ENCODE results near the gene CNTN5.

GRCh38 chr11:100203789-100204188 is 1183.0 kb downstream of the CNTN5 start:
- TF ChIP-seq EZH2phosphoT487 (IDR thresholded peaks at IDR 0.05; ENCODE audit: borderline replicate concordance, low read length) (no peak), CTCF (conservative IDR thresholded peaks at IDR 0.05; ENCODE audit: low read depth, low read length) (no peak), EZH2 (IDR thresholded peaks at IDR 0.05; ENCODE audit: low read length, unreplicated experiment) (no peak)
